ENCODE data around the gene NUDT19.
"Not testable (repeated sequence)": the region's sequence is repeated elsewhere in the genome, so short reads cannot be mapped to it uniquely, and the experiment has no call there.

NUDT19 gene

DNA sequence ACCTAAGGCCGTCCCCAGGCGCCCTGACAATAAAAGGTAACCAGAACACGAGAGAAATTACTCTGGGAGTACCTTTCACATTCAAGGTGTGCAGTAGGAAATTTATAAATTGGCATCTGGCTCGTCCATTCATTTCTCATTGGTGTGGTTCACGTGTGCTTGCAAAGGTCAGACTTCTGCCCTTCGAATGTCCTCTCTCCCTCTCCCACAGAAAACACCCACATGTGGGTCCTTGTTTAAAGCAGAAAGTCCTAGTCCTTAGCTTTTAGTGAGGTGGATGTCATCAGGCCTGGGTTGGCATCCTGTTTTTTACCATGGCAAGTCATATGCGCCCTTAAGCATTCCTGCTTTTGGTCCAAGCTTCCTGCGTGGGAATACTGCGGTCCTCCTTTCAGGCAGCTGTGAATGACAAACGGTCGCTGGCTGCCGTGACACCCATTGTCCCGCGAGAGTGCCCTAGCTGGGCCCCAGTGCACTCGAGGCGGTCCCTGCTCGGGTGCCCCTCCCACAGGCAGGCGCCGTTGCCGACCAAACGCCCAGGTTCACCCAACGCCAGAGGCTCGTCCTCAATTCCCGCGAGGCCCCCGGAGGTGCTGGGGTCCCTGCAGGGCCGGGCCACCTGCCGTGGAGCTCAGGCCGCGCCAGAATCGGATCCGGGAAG, at the start of gene NUDT19:
TSS of gene NUDT19 (plus strand) at position 531 of the 661 bp plus-strand sequence. CDS start 140 bp downstream, outside the sequence.
- DNase-seq (ENCODE audit: low spot score) = peak; percentile 91

DNA sequence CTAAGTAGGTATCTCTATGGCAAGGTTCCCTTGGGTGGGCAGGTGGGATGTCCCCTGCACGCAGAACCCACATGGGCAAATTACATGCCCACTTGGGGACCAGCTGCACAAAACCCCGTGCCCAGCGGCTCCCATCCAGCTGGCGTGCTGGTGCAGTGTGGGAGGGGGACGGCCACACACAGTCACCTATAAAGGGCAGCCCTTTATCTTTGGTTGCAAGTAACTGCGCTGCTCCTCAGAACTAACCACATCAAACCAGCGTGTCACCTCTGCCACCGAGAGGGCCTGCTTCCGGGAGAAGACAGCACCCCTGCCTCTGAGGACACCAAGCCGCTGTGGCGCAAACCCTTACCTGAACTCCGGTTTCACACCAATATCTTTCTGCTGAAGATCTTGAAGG, 48.9 kb upstream of the NUDT19 start:
- no peak for DNase-seq (ENCODE audit: low spot score)

- no peak for DNase-seq (ENCODE audit: low spot score)
Observed at GRCh38 chr19:32646556-32646955, 45.1 kb upstream of the NUDT19 start.

- DNase-seq (ENCODE audit: low spot score) = no peak
Observed at GRCh38 chr19:32647361-32647760, 44.3 kb upstream of the NUDT19 start.

DNA sequence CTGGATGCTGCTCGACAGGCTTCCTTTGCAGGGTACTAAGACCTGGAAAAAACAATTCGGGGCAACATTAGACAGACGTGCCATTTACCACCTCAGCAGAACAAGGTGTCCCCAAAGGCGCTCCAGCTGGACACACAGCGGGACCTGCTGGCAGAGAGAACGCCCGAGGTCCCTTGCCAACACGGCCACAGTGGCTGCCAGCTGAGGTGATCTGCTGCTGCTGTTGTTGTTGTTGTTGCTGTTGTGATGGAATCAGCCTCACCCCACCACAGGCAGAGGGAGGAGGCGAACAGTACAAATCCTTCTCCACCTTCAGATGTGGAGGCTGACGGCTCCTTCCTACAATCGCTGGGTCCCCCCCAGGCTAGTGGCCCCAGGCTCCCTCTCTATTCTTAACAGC, 41.9 kb upstream of the NUDT19 start:
- no peak for DNase-seq (ENCODE audit: low spot score)

DNA sequence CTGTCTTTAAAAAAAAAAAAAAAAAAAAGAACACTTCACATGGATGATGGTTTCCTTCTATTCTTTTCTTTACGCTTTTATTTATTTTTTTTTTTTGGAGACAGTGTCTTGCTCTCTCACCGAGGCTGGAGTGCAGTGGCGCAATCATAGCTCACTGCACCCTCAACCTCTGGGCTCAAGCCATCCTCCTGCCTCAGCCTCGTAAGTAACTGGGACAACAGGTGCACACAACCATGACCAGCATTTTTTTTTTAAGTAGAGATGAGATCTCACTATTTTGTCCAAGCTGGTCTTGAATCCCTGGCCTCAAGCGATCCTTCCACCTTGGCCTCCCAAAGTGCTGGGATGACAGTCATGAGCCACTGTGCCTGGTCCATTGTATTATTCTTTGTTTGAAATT, 41.0 kb upstream of the NUDT19 start:
- no peak for DNase-seq (ENCODE audit: low spot score)

GRCh38 chr19:32651729-32652140, 39.9 kb upstream of the NUDT19 start:
- no peak for DNase-seq (ENCODE audit: low spot score)

DNA sequence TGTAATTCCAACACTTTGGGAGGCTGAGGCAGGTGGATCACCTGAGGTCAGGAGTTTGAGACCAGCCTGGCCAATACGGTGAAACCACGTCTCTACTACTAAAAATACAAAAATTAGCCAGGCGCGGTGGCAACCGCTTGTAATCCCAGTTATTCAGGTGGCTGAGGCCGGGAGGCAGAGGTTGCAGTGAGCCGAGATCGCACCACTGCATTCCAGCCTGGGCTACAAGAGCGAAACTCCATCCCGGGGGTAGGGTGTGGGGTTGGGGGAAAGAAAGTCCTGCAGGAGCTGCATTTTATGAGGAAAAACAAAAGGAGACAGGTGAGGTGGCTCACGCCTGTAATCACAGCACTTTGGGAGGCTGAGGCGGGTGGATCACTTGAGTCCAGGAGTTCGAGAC, 39.3 kb upstream of the NUDT19 start:
- DNase-seq (ENCODE audit: low spot score) = not testable (repeated sequence)

DNA sequence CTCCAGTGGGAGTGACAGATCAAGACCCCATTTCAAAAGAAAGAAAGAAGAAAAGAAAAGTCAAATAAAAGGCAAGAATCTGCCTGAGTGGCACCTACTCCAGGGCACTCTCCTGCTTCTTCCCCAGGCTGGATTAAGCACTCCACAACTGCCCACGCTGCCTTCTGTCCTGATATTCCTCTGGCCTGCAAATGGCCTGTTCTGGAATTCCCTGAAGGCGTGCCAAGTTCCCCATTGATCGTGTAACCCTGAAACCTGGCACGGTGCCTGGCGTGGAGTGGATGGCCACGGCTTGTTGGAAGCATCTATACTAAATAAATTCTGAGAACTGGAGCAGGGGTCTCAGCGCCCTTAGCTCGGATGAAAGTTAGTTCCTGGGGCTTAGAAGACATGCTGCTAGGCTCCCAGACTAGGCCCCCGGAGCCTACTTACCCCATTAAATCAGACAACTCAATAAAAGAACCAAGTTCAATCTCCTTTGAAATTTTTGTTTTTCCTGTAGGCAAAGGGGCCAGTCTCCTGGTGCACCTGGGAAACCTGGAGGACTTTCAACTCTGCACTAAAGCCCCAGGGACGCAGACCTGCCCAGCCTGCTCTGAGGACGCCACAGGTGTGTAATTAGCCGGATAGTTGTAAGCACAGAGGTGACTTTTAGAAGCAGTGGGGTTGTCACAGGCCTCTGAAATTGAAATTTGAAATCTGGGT, 38.6 kb upstream of the NUDT19 start:
- DNase-seq (ENCODE audit: low spot score) = peak; percentile 68

DNA sequence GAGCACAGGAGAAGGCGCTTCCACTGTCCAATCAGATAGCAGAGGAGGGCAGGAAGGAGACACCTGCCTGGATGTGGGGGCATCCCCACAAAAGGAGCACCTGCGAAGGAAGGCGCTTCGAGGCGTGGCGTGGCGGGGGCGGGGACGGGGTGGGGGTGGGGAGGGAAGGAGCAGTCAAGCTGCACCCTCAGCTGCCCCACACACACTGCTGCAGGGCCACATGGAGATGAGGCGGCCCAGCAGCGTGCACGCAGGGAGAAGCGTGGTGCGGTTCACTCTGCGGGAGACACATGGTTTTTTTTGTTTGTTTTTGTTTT, 38.1 kb upstream of the NUDT19 start:
- no peak for DNase-seq (ENCODE audit: low spot score)

DNA sequence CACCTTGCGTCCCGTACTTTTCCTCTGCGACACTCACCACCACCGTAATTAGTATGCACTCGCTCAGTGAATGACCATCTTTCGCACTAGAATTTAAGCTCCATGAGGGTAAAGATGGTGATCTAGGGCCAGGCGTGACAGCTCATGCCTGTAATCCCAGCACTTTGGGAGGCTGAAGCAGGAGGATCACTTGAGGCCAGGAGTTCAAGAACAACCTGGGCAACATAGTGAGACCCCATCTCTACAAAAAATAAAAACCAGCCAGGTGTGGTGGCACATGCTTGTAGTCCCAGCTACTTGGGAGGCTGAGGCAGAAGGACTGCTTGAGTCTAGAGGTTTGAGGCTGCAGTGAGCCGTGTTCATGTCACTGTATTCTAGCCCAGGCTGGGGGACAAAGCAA, 35.2 kb upstream of the NUDT19 start:
- DNase-seq (ENCODE audit: low spot score) = not testable (repeated sequence)

- DNase-seq (ENCODE audit: low spot score) = no peak
Observed at GRCh38 chr19:32658075-32658474, 33.5 kb upstream of the NUDT19 start.

DNA sequence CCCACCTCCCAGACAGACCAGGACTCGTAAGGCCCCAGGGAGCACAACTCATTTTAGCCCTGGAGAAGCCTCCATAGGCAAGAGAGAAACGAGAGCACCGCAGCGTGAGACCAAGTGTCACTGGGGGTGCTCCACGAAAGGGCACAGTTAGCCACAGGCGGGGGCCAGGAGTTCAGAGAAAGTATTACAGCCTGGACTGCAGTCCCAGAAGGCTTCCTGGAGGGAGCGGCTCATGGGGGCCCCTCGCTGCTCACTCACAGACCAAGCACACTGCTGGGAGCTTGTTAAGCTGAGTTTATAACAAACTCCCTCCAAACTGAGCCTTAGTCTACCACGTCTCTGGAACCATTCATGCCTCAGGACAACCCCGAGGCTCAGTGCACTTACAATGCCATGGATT, 33.1 kb upstream of the NUDT19 start:
- DNase-seq (ENCODE audit: low spot score) = no peak

DNA sequence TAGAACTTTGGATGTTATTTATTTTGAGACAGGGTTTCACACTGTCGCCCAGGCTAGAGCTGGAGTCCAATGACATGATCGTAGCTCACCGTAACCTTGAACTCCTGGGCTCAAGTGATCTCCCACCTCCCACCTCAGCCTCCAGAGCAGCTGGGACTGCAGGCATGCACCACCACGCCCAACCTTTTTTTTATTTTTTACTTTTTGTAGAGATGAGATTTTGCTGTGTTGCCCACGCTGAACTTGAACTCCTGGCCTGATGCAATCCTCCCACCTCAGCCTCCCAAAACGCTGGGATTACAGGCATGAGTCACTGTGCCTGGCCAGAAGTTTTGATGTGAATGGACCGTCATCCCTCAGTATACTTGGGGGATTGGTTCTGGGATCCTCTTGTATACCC, 30.3 kb upstream of the NUDT19 start:
- DNase-seq (ENCODE audit: low spot score) = no peak

GRCh38 chr19:32662186-32662585, 29.4 kb upstream of the NUDT19 start:
- DNase-seq (ENCODE audit: low spot score) = peak; percentile 19

GRCh38 chr19:32666084-32666483, 25.5 kb upstream of the NUDT19 start:
- no peak for DNase-seq (ENCODE audit: low spot score)

DNA sequence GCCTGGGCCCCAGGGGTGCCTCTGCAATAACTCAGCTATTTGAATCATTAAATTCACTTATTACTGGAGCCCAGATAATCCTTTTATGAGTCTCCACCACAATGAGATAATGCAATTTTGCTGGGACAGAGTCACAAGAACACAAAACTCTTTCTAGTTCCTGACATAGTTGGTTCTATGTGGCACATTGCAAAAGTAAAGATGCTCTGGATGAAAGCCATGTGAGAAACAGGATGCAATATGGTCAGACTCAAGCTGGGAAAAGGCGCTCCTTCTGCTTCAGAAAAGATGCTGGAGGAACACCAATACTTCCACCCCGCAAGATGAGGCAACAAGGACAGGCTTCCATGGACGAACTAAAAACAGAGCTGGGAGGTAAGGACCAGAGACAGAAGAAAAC, 22.3 kb upstream of the NUDT19 start:
- DNase-seq (ENCODE audit: low spot score) = no peak

- no peak for DNase-seq (ENCODE audit: low spot score)
Observed at GRCh38 chr19:32671883-32672593, 19.6 kb upstream of the NUDT19 start.

DNA sequence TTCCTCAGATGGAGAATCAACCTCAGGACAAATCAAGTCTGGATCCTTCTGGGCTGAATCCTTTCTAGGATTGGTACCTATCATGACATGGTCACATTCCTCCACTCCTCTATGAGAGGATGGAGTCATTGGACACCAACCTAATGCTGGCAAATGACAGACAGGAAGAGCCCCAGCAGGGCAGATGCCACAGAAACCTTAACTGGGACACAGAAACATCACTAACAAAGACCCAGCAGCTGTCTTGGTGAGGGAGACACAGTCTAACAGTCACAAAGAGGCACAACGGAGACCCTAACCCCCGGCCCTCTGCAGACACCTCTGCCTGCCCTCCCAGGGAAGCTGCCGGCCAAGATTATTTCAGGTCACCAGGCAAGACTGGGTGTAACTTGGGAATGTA, 18.8 kb upstream of the NUDT19 start:
- no peak for DNase-seq (ENCODE audit: low spot score)

- DNase-seq (ENCODE audit: low spot score) = no peak
Observed at GRCh38 chr19:32673573-32673972, 18.0 kb upstream of the NUDT19 start.

GRCh38 chr19:32674153-32674930, 17.3 kb upstream of the NUDT19 start:
- DNase-seq (ENCODE audit: low spot score) = peak; percentile 17

GRCh38 chr19:32674931-32675719, 16.5 kb upstream of the NUDT19 start, which contains the start of gene ANKRD27:
ANKRD27 (minus strand) TSS chr19:32675180; CDS start chr19:32659015, 16,165 bp downstream.
- DNase-seq (ENCODE audit: low spot score) = peak; percentile 98

Data from kidney tubule cell (primary cell).